ENCODE results near the gene RAMP2.
A peak's percentile ranks its signal among the peaks of the same experiment; 100 is the strongest.
"Not testable (repeated sequence)": the region's sequence is repeated elsewhere in the genome, so short reads cannot be mapped to it uniquely, and the experiment has no call there.

RAMP2 gene

GRCh38 chr17:42768006-42768405 lies 7.0 kb downstream of the RAMP2 start:
- not testable (repeated sequence) for DNase-seq (ENCODE audit: low read depth in 2 of 3, low spot score in 2 of 3)

- DNase-seq (ENCODE audit: low read depth in 2 of 3, low spot score in 2 of 3), result not testable (repeated sequence)
Observed at GRCh38 chr17:42769964-42770363, 8.9 kb downstream of the RAMP2 start.

GRCh38 chr17:42772945-42773289 lies 11.9 kb downstream of the RAMP2 start:
- DNase-seq (ENCODE audit: low read depth in 2 of 3, low spot score in 2 of 3), result no peak

DNA sequence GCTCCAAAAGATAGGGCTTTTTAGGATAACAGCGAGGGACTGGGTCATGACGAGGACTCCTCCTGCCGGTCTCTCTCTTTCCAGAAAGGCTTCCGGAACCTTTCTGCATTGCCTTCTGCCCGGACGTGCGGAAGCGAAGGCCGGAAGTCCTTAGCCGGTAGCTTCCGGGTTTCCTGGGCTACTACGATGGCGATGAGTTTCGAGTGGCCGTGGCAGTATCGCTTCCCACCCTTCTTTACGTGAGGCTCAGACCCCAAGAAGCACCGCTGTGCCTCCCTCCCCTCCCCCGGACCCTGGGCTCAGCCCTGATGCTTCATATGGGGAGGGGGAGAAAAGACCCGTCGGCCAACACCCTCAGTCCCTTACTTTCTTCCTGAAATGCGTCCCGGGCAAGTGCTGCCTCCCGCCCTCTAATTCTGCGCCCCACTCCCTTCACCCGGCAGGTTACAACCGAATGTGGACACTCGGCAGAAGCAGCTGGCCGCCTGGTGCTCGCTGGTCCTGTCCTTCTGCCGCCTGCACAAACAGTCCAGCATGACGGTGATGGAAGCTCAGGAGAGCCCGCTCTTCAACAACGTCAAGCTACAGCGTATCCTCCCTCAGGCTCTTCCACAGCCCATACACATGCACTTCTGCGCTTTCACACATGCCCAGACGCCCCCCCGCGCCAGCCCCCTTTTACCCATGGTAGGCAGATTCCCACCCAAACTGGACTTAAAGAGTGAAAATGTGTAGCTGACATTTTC lies 12.4 kb downstream of the RAMP2 start, which contains the start of gene VPS25:
VPS25 (plus strand) TSS at position 160 of the 746 bp plus-strand sequence; CDS start at position 187, 27 bp downstream.
- peak; percentile 45 to 55 (median 45) for DNase-seq (ENCODE audit: low read depth in 2 of 3, low spot score in 2 of 3)

GRCh38 chr17:42774066-42774745 lies 13.2 kb downstream of the RAMP2 start:
- no peak for DNase-seq (ENCODE audit: low read depth in 2 of 3, low spot score in 2 of 3)

- DNase-seq (ENCODE audit: low read depth in 2 of 3, low spot score in 2 of 3), result no peak
Observed at GRCh38 chr17:42775534-42776098, 14.6 kb downstream of the RAMP2 start.

- DNase-seq (ENCODE audit: low read depth in 2 of 3, low spot score in 2 of 3), result no peak
Observed at GRCh38 chr17:42778570-42778969, 17.5 kb downstream of the RAMP2 start.

GRCh38 chr17:42779304-42779935 lies 18.4 kb downstream of the RAMP2 start:
- DNase-seq (ENCODE audit: low read depth in 2 of 3, low spot score in 2 of 3), result no peak

GRCh38 chr17:42779936-42780850 lies 19.2 kb downstream of the RAMP2 start, which contains the start of gene WNK4:
Gene WNK4 (plus strand): TSS chr17:42780610. CDS start chr17:42780699, 89 bp downstream.
- no peak for DNase-seq (ENCODE audit: low read depth in 2 of 3, low spot score in 2 of 3)

DNA sequence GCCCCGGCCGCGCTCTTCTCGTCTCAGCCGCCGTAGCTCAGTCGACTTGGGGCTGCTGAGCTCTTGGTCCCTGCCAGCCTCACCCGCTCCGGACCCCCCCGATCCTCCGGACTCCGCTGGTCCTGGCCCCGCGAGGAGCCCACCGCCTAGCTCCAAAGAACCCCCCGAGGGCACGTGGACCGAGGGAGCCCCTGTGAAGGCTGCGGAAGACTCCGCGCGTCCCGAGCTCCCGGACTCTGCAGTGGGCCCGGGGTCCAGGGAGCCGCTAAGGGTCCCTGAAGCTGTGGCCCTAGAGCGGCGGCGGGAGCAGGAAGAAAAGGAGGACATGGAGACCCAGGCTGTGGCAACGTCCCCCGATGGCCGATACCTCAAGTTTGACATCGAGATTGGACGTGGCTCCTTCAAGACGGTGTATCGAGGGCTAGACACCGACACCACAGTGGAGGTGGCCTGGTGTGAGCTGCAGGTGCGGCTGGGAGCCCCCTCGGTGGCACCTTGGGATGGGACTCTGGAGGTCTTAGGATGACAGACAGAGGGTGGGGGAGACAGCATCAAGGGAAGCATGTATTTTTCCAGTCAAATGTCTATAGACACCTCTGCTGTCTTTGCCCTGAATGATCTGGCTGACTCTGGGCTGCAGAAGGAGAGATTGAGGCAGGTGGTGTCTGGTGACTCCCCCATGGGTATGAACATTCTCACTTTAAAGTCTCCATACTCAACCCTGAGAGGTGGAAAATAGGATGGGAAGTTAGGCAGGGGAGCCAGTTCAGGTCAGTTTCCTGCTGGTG lies 20.0 kb downstream of the RAMP2 start:
- DNase-seq (ENCODE audit: low read depth in 2 of 3, low spot score in 2 of 3), result no peak

DNA sequence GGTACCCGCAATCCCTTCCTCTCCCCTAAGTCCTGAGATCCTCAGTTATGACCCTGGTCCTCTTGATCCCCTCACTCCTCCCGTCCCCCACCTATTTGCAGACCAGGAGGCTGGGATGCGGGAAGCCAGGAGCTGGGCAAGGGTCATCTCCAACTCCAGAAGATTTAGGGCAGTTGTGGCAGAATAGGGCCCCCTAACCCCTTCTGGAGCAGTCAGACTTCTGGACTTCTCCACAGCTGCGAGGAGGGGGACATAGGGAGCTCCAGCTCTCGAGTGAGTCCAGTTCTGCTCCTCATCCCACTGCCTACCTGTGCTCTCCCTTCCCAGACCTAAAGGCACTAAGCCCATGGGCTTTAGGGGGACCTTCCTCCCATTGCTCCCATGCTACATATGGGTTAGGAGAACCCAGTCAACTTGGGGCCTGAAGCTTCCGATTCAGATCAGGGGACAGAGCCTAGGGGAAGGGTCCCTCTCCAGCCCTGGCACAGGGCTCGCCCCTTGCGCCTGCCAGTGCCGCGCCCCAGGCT lies 20.7 kb downstream of the RAMP2 start:
- DNase-seq (ENCODE audit: low read depth in 2 of 3, low spot score in 2 of 3), result no peak

GRCh38 chr17:42782166-42783061 lies 21.4 kb downstream of the RAMP2 start:
- no peak for DNase-seq (ENCODE audit: low read depth in 2 of 3, low spot score in 2 of 3)

GRCh38 chr17:42783062-42783790 lies 22.2 kb downstream of the RAMP2 start:
- no peak for DNase-seq (ENCODE audit: low read depth in 2 of 3, low spot score in 2 of 3)

- no peak for DNase-seq (ENCODE audit: low read depth in 2 of 3, low spot score in 2 of 3)
Observed at GRCh38 chr17:42783791-42784138, 22.7 kb downstream of the RAMP2 start.

DNA sequence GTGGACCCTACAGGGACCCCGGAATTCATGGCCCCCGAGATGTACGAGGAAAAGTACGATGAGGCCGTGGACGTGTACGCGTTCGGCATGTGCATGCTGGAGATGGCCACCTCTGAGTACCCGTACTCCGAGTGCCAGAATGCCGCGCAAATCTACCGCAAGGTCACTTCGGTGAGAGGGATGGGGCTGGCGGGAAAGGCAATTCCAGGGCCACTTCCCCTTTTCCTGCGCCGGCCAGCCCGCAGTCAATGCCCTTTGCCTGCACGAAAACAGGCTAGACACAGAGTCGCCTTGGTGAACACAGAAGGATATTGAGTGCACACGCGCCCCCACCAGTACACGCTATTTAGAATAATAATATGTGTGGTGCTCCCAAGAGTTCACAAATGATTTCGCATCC lies 23.4 kb downstream of the RAMP2 start:
- DNase-seq (ENCODE audit: low read depth in 2 of 3, low spot score in 2 of 3), result no peak

DNA sequence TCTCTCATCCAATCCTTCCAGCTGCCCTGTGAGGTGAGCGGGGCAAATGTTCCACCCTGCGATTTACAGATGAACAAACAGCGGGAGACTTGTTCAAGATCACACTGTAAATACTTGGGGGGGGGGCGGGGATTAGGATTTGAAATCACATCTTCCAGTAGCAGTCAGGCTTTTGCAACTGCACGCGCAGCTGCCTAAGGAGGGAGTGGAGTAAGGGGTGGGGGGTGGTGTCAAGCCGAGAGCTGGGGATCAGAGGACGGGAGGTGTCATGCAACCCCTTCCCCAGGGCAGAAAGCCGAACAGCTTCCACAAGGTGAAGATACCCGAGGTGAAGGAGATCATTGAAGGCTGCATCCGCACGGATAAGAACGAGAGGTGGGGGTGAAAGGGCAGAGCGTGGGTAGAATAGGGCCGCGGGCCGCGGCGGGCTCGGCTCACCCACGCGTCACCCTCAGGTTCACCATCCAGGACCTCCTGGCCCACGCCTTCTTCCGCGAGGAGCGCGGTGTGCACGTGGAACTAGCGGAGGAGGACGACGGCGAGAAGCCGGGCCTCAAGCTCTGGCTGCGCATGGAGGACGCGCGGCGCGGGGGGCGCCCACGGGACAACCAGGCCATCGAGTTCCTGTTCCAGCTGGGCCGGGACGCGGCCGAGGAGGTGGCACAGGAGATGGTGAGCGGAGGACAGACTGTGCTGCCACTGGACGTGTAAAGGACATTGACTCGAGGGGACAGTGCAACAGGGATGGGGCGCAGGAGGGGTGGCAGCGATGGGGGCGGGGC lies 24.0 kb downstream of the RAMP2 start:
- DNase-seq (ENCODE audit: low read depth in 2 of 3, low spot score in 2 of 3), result no peak

GRCh38 chr17:42787266-42787665 lies 26.2 kb downstream of the RAMP2 start:
- DNase-seq (ENCODE audit: low read depth in 2 of 3, low spot score in 2 of 3), result no peak
